GM18861 (cell line): Measurements from ENCODE around the gene FAM107B.
"Not testable (repeated sequence)": the region's sequence is repeated elsewhere in the genome, so short reads cannot be mapped to it uniquely, and the experiment has no call there.

ENCODE experiments used
- ATAC-seq: cut with Tn5 transposase; IDR thresholded peaks from one replicate; pipeline ENCODE4 v1.9.1; 2021; ENCODE audit not compliant: unreplicated experiment

FAM107B gene

GRCh38 chr10:14667280-14667679, 107.4 kb downstream of the FAM107B start:
- ATAC-seq, result no peak

GRCh38 chr10:14665865-14666857, 108.5 kb downstream of the FAM107B start:
- no peak for ATAC-seq

DNA sequence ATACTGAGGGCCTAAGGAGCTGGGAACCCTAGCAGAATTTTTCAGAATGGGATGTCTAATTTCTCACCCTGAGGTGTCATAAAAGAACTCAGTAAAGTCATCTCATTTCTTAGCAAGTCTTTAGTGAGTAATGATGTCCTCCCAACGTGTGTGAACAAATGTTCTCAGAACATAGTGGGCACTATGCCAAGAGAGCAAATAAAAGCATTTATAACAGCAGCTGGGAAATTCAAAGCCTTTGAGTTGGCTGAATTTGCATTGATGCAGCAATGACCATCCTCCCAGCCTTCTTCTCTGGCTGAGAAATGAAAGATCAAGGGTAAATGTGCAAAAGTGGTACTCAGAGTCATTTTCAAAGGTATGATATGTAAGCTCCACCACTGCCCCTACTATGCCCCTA, 109.4 kb downstream of the FAM107B start:
- no peak for ATAC-seq

GRCh38 chr10:14664345-14664744, 110.4 kb downstream of the FAM107B start:
- ATAC-seq, result no peak

- ATAC-seq, result no peak
These were observed 112.9 kb downstream of the FAM107B start for GRCh38 chr10:14661818-14662217.

- ATAC-seq, result no peak
These were observed 113.9 kb downstream of the FAM107B start for GRCh38 chr10:14660831-14661230.

DNA sequence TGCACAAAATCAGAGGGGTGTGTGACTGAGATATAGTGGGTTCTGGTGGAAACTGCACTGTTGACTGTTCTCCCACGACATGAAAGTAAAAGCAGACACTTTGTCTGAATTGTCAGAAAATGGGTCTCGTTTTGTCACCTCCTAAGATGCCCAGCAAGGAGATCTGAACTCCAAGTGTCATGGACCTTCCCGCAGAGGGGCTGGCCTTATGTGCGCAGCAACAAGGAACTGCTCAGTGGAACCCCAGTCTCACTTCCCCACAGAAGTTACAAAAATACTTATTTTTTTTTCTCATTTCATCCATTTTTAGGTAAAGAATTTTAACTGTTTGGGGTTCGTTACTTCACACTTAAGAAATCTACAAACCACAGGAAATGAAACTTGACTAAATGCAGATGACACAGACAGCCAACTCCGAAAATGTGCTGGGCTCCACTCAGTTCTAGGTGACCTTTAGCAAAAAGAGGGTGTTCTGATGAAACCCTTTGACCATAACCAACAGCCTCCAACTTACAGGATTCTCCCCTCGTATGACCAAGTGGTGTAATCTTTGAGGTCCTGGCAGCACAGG, 115.0 kb downstream of the FAM107B start:
- peak; percentile 81 for ATAC-seq

GRCh38 chr10:14659137-14659536, 115.6 kb downstream of the FAM107B start:
- not testable (repeated sequence) for ATAC-seq

DNA sequence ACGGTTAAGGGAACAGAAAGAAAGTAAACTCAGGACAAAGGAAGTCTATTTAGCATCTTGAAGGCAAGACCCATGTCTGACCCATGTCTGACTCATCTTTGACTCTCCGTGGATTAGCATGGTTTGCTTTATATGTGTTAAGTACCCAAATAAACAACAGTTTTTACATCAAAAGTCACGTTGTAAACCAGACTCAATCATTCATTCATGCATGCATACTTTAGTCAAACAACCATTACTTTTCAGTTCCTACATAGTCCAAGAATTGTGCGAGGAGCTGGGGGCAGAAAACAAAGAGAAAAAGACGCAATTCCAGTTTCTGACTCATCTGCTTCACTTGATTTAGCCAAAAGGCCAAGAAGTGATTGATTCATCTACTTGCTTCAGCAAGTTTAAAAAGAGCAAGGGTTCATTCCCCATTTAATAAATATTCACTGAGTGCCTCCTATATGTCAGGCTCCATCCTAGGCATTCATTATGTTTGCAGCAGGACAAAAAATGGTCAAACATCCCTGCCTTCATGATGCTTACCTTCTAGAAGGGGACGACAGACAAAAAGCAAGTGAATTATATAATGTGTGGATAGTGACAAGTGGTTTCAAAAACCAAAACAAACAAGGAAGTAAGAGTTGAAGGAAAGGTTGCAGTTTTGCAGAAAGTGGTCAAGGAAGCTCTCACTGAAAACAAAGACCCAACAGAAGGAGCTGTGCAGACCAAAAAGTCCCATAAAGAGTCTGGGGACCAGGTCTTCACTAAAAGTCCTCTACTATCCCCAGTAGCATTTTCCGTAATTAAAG, 116.2 kb downstream of the FAM107B start:
- ATAC-seq, result peak; percentile 27

DNA sequence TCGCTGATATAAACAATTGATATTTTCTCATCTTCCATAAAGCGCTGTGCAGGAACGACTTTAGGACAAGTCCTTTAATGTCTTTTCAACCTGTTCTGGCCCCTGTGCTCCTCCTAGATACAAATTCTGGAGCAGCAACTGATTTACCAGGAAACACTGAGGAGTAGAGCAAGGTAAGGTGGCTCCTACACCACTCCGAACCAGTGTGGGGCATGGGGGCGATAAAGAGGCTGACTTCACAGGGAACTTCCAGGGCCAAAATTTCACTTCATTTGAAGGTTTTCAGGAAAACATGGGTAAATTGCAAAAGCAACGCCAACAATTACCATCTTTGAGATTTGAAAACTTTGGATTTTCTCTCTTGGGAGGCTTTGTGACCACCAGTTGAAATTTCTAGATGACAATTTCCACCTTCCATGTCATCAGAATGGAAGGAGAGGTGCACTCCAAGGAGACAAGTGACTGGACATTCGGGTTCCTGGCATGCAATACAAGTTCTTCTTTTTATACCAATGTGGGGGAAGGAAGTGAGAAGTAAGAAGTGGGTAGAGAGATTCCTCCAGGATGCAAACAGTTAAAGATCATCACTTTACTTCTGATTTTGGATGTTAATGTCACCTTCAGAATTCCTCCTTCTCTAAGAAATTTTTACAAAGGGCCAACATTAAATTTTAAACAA, 118.5 kb downstream of the FAM107B start:
- no peak for ATAC-seq

- ATAC-seq, result no peak
These were observed 119.8 kb downstream of the FAM107B start for GRCh38 chr10:14654821-14655382.

GRCh38 chr10:14653271-14654161, 121.2 kb downstream of the FAM107B start:
- no peak for ATAC-seq

GRCh38 chr10:14652816-14653215, 121.9 kb downstream of the FAM107B start:
- ATAC-seq, result no peak

DNA sequence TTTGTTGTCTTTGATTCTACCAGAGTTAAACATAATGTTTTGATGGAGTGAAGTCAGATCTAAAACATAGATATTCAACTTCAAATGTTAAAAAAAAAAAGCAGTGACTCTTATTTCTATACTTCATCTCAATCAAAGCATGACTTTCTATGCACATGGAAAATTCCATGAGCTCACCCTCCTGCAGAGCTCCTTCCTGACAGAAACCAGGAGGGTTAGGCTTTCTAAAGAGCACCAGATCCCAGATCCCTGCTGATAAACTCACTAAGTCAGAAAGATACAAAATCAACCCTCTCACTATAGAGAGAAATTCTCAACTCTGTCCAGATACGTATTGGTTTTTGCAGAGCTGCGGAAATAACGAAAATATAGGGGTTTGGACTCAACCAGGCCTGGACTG, 122.6 kb downstream of the FAM107B start:
- ATAC-seq, result no peak

DNA sequence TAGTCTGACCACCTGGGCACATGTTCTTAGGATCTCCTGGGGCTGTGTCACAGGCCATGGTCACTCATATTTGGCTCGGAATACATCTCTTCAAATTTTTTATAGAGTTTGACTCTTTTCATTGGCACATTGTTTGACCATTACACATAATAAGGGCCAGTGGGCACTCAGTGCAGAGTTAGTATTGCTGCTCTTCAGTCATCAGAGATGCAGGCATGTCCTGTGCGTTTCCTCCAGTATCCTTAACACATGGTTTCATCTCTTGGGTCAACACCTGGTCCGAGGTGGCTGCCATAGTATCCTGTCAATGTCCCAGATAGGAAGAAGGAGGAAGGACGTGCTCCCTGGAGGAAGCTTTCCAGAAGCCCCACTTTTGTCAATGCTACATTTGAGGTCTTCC, 125.0 kb downstream of the FAM107B start:
- ATAC-seq, result no peak

DNA sequence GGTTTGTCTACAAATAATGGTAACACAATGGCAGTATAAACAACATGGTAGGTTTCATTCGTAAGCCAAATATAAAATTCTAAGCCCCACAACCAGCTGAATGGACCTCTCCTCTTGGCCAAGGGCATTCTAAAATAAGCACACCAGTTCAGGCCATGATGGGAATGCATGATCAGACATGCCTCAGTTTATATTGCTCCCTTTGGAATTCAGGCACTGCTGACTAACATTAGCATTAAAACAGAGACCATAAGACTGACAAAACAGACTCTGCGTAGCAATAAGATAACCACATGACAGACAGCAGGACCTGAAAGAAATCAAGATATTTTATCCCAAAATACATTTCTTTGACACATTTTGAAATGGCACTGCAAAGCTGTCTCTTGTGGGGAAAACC, 125.8 kb downstream of the FAM107B start:
- no peak for ATAC-seq

DNA sequence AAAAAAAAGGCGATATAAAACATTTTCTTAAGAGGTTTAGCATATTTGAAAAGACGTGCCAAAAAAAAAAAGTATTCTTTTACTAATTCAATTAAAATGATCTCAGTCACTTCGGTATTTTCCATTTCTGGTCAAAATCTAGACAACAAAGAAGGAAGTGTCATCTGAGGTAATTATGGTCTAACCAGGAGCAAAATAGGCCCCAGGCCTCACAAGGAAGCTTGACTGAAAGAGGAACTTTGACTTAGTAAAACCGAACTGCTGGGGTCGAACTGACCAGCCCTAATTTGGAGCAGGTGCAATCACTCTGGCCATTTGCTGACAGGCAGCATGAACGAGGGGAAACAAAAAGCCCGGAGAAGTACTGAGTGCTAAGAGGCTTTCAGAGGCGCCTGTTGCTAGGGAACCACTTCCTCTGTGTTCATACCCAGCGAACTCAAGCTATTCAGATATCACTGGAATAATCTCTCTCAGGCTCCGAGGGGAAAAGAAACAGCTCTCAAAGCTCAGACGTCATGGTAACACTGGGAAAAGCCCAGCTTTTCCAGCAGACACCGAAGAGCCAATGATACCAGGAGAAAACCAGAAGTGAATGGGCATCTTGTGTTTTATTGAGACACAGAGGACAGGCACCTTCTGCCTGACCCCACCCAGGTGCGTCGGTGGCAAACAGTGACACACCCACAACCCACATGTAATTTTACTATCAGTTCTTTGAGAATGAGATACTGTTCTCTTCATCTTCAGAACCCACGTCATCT, 126.5 kb downstream of the FAM107B start:
- ATAC-seq, result peak; percentile 89

DNA sequence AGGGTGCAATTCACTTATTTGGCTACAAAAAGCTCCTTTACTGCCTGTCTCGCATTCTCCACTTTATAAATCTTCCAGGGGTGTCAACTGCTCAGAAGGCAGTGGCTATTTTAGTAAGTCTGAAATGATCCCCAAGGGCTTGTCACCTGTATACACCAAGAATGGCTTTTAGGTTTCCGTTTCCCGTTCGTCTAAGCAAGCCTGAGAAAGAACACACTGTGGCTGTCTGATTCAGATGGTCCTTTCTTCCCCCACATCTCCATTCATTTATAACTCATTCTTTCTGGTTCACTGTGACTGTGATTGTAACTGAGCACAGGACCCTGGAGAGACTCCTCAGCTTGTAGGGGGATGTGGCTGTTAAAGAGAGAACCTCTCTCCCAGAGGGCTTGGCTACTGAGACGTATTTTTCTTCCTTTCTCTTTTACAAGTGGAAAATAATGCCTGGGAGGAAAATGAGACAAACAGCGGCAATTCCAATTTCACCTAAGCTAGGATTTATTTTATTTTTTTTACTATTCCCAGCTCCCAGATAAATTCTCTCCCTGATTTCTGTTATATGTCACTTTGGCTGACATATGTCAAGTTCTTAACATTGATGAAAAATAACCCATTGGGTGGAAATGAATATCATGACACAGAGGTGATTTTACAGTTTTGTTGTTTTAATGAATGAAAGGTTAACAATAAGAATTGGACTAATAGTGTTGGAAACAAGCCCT, 129.3 kb downstream of the FAM107B start:
- ATAC-seq, result peak; percentile 31
